Liver (tissue), 9 donors: Measurements from ENCODE around the gene ZNF778. TPM values are rescaled to one million over a fixed set of nuclear protein-coding genes. Genes with fewer than 3 reads are reported as not detected.

Source experiments
- DNase-seq: peaks from one replicate; pipeline ENCODE4 v3.0.0-alpha.2; 2017; ENCODE audit warnings: low spot score
- H3K27ac ChIP-seq, 2 donors: one replicate each; pipeline ENCODE4 v1.7.0; 2013; ENCODE audit warnings: inconsistent platforms in 2 of 2, low read length in 2 of 2, control low read depth in 1 of 2, low read depth in 1 of 2, mild to moderate bottlenecking in 1 of 2
- H3K27me3 ChIP-seq, 4 donors: one replicate each; pipeline versions ENCODE4 v1.6.1 to v1.7.0; 2013; ENCODE audit warnings: low read length in 3 of 4, inconsistent platforms in 1 of 4, mild to moderate bottlenecking in 1 of 4, moderate library complexity in 1 of 4; ENCODE audit not compliant: control insufficient read depth in 4 of 4, insufficient read depth in 4 of 4
- H3K36me3 ChIP-seq, 4 donors: one replicate each; pipeline versions ENCODE4 v1.6.1 to v1.7.0; 2013; ENCODE audit warnings: low read length in 3 of 4, mild to moderate bottlenecking in 3 of 4, low read depth in 1 of 4, moderate library complexity in 1 of 4; ENCODE audit not compliant: control insufficient read depth in 4 of 4, insufficient read depth in 3 of 4
- H3K4me1 ChIP-seq, 4 donors: one replicate each; pipeline versions ENCODE4 v1.6.1 to v1.7.0; 2013; ENCODE audit warnings: low read length in 3 of 4, mild to moderate bottlenecking in 3 of 4, moderate library complexity in 1 of 4; ENCODE audit not compliant: control insufficient read depth in 4 of 4, insufficient read depth in 4 of 4
- H3K4me3 ChIP-seq, 3 donors: one replicate each; pipeline versions ENCODE4 v1.6.1 to v1.7.0; 2013; ENCODE audit warnings: low read length in 3 of 3, control low read depth in 1 of 3, low read depth in 1 of 3, mild to moderate bottlenecking in 1 of 3
- H3K9ac ChIP-seq, 2 donors: one replicate each; pipeline ENCODE4 v1.7.0; 2013; ENCODE audit warnings: low read length in 2 of 2, mild to moderate bottlenecking in 2 of 2, moderate library complexity in 2 of 2, control low read depth in 1 of 2, low read depth in 1 of 2
- H3K9me3 ChIP-seq, 4 donors: one replicate each; pipeline versions ENCODE4 v1.6.1 to v1.7.0; 2013; ENCODE audit warnings: low read length in 3 of 4; ENCODE audit not compliant: control insufficient read depth in 4 of 4
- ATF3 ChIP-seq: IDR thresholded peaks from 2 replicates; pipeline ENCODE4 v1.6.1; 2016; ENCODE audit warnings: antibody characterized with exemption
- CTCF ChIP-seq: fragments of 150-350 bp; IDR thresholded peaks from 2 replicates; pipeline ENCODE4 v1.5.1; 2017; ENCODE audit warnings: improper control_type of control experiment, low read depth, low read length; ENCODE audit not compliant: missing input control
- EGR1 ChIP-seq, 2 donors: IDR thresholded peaks; 2 replicates each; pipeline ENCODE4 v1.6.1; 2016 to 2018; ENCODE audit warnings: antibody characterized with exemption in 2 of 2, low read depth in 2 of 2
- FOXA1 ChIP-seq: IDR thresholded peaks from 2 replicates; pipeline ENCODE4 v1.6.1; 2016; ENCODE audit warnings: antibody characterized with exemption
- FOXA2 ChIP-seq: IDR thresholded peaks from 2 replicates; pipeline ENCODE4 v1.6.1; 2016; ENCODE audit warnings: antibody characterized with exemption
- GABPA ChIP-seq, 2 donors: IDR thresholded peaks in 1 of 2; conservative IDR thresholded peaks in 1 of 2; 2 replicates each; pipeline ENCODE4 v1.6.1; 2016; ENCODE audit warnings: antibody characterized with exemption in 2 of 2, mild to moderate bottlenecking in 1 of 2, moderate library complexity in 1 of 2
- HNF4A ChIP-seq, 2 donors: conservative IDR thresholded peaks; 2 replicates each; pipeline ENCODE4 v1.6.1; 2016; ENCODE audit warnings: antibody characterized with exemption in 2 of 2, mild to moderate bottlenecking in 2 of 2
- HNF4G ChIP-seq: IDR thresholded peaks from 2 replicates; pipeline ENCODE4 v1.6.1; 2016; ENCODE audit warnings: antibody characterized with exemption
- JUND ChIP-seq, 2 donors: IDR thresholded peaks; 2 replicates each; pipeline ENCODE4 v1.6.1; 2016; ENCODE audit warnings: antibody characterized with exemption in 2 of 2
- MAX ChIP-seq: IDR thresholded peaks from 2 replicates; pipeline ENCODE4 v1.6.1; 2016; ENCODE audit warnings: antibody characterized with exemption
- NR2F2 ChIP-seq: IDR thresholded peaks from 2 replicates; pipeline ENCODE4 v1.6.1; 2016; ENCODE audit warnings: antibody characterized with exemption
- RAD21 ChIP-seq, 2 donors: IDR thresholded peaks; 2 replicates each; pipeline ENCODE4 v1.6.1; 2016; ENCODE audit warnings: antibody characterized with exemption in 2 of 2, mild to moderate bottlenecking in 2 of 2
- REST ChIP-seq: IDR thresholded peaks from 2 replicates; pipeline ENCODE4 v1.6.1; 2016; ENCODE audit warnings: antibody characterized with exemption, mild to moderate bottlenecking
- RXRA ChIP-seq, 2 donors: IDR thresholded peaks; 2 replicates each; pipeline ENCODE4 v1.6.1; 2017 to 2018; ENCODE audit warnings: antibody characterized with exemption in 2 of 2, mild to moderate bottlenecking in 1 of 2
- SP1 ChIP-seq: IDR thresholded peaks from 2 replicates; pipeline ENCODE4 v1.6.1; 2018; ENCODE audit warnings: antibody characterized with exemption, mild to moderate bottlenecking
- TAF1 ChIP-seq: conservative IDR thresholded peaks from 2 replicates; pipeline ENCODE4 v1.6.1; 2016; ENCODE audit warnings: antibody characterized with exemption, mild to moderate bottlenecking
- YY1 ChIP-seq: IDR thresholded peaks from 2 replicates; pipeline ENCODE4 v1.6.1; 2016; ENCODE audit warnings: antibody characterized with exemption, mild to moderate bottlenecking
- ZBTB33 ChIP-seq: IDR thresholded peaks from 2 replicates; pipeline ENCODE4 v1.6.1; 2016; ENCODE audit warnings: antibody characterized with exemption
- WGBS: extraction: QIAGEN DNeasy Blood & Tissue Kit; methylation state at CpG from one replicate; pipeline ENCODE4 v1.1.7; 2013; 5-methylcytosine and 5-hydroxymethylcytosine counted together
- polyA plus RNA-seq, 2 donors: library from polyadenylated mRNA; stranded (reverse) in 1 of 2; unstranded in 1 of 2; fragments of 200-250 nt in 1 of 2; fragments of >200 nt in 1 of 2; fragmentation: Nextera tagmentation in 1 of 2; extraction: Ambion mirVana in 1 of 2; gene quantifications; one replicate each; pipeline versions ENCODE4 v1.2.1 to v1.2.3, GENCODE V29; 2013 to 2015
- total RNA-seq, 2 donors: library from RNA; depleted of rRNA; stranded (reverse); fragments of >200 nt; gene quantifications; one replicate each; pipeline ENCODE4 v1.2.3, GENCODE V29; 2014
- donor health status: healthy.
- donor health status: healthy.
- donor health status: healthy.
- donor health status: healthy.
- donor health status: healthy.

ZNF778 gene
- total and polyA plus RNA-seq, 4 donors: 0.75 to 9.2 (median 4.2) TPM

DNA sequence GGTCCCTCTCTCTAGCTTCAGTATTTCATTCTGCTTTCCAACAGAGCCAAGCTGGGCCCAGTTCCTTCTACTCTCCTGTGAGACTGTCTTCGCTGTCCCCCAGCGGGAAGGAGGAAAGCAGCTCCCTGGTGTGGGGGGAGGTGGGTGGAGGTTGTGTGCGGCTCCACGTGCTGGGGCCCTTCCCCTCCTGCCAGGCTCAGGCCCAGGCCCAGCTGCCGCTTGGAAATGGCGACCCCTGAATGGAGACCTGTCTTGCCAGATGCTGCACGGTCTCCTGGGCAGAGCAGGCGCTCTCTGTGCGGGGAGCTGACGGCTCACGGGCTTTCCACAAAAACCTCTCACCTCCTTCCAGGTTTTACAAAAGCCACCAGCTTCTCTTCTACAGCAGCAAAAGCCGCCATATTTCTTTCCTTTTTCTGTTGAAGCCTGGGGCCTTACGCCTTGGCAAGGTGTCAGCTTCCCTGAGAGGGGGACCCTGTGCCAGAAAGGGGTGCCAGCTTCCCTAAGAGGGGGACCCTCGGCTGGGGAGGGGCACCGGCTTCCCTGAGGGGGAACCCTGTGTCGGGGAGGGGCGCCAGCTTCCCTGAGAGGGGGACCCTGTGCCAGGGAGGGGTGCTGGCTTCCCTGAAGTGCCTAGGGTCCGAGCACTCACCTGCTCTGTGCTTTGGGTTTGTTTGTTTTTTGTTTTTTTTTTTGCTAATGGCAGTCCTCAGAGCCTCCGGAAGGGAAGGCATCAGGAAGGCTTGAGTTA lies 47.5 kb downstream of the ZNF778 start:
- Histone ChIP-seq H3K9me3 (no peaks in the 10 kb centered on the region), H3K4me1 (peaks cover 5 to 19% (median 16%) of the 10 kb centered on the region in 4 donors), H3K27me3 (no peaks in the 10 kb centered on the region), H3K36me3 (peaks cover 0 to 22% (median 12%) of the 10 kb centered on the region in 4 donors), H3K4me3 (no peak overlapping the region), H3K27ac (no peak overlapping the region), H3K9ac (no peak overlapping the region)
- WGBS: 95% methylated on average over 19 of the region's 19 CpGs
- no peak for TF ChIP-seq HNF4A (conservative IDR thresholded peaks at IDR 0.05)
- TF ChIP-seq SP1: no peak
- no peak for TF ChIP-seq FOXA1
- no peak for TF ChIP-seq TAF1
- TF ChIP-seq NR2F2: no peak
- no peak for TF ChIP-seq ZBTB33
- no peak for TF ChIP-seq REST
- no peak for TF ChIP-seq JUND (IDR thresholded peaks at IDR 0.05)
- no peak for TF ChIP-seq FOXA2
- TF ChIP-seq YY1: no peak
- no peak for TF ChIP-seq RAD21 (IDR thresholded peaks at IDR 0.05)
- no peak for TF ChIP-seq RXRA (IDR thresholded peaks at IDR 0.05)
- TF ChIP-seq CTCF: no peak
- no peak for TF ChIP-seq MAX
- no peak for TF ChIP-seq EGR1 (IDR thresholded peaks at IDR 0.05; ENCODE audit: low read depth in 2 of 2)
- no peak for TF ChIP-seq HNF4G
- TF ChIP-seq GABPA (IDR thresholded peaks at IDR 0.05 in 1 of 2, conservative IDR thresholded peaks at IDR 0.05 in 1 of 2): no peak
- no peak for TF ChIP-seq ATF3
- no peak for DNase-seq
